HepG2 (cell line): Measurements from ENCODE around the gene RBM19.

Experiments
- CTCF ChIP-seq: sonication (generic); formaldehyde crosslinking; IDR thresholded peaks from 2 replicates; pipeline ENCODE4 v1.5.0; 2020; ENCODE audit warnings: mild to moderate bottlenecking, missing genetic modification reagents, moderate library complexity
- DZIP1 ChIP-seq: sonication (generic); formaldehyde crosslinking; IDR thresholded peaks from 2 replicates; pipeline ENCODE4 v1.5.0; 2020; ENCODE audit warnings: mild to moderate bottlenecking, missing genetic modification reagents
- MLLT10 ChIP-seq: sonication (generic); formaldehyde crosslinking; IDR thresholded peaks from 2 replicates; pipeline ENCODE4 v1.4.0; 2020; ENCODE audit warnings: missing genetic modification reagents
- MXD1 ChIP-seq: sonication (generic); formaldehyde crosslinking; IDR thresholded peaks from 2 replicates; pipeline ENCODE4 v1.4.0; 2020; ENCODE audit warnings: mild to moderate bottlenecking, missing genetic modification reagents
- NCOA2 ChIP-seq: sonication (generic); formaldehyde crosslinking; IDR thresholded peaks from 2 replicates; pipeline ENCODE4 v1.8.0; 2022; ENCODE audit warnings: inconsistent platforms
- NFIC ChIP-seq: IDR thresholded peaks from 2 replicates; pipeline ENCODE4 v1.6.1; 2012; ENCODE audit warnings: mild to moderate bottlenecking, low read length, inconsistent platforms
- POLR2A ChIP-seq, 2 experiments: IDR thresholded peaks; 2 replicates each; pipeline ENCODE4 v1.6.1; 2011; ENCODE audit warnings: low read depth in 2 of 2, low read length in 2 of 2, mild to moderate bottlenecking in 1 of 2, moderate library complexity in 1 of 2; ENCODE audit not compliant: insufficient read depth in 1 of 2
- SUZ12 ChIP-seq: fragments of 150-350 bp; IDR thresholded peaks from 2 replicates; pipeline ENCODE4 v1.6.1; 2014; ENCODE audit warnings: low read depth, low read length
- ZNF274 ChIP-seq: sonication (generic); formaldehyde crosslinking; IDR thresholded peaks from 2 replicates; pipeline ENCODE4 v1.5.1; 2020; ENCODE audit warnings: mild to moderate bottlenecking, missing genetic modification reagents
- ZNF343 ChIP-seq: sonication (generic); formaldehyde crosslinking; IDR thresholded peaks from 2 replicates; pipeline ENCODE4 v1.4.0; 2020; ENCODE audit warnings: mild to moderate bottlenecking, missing genetic modification reagents
- ZNF549 ChIP-seq: sonication (generic); formaldehyde crosslinking; IDR thresholded peaks from 2 replicates; pipeline ENCODE4 v1.5.0; 2020; ENCODE audit warnings: missing genetic modification reagents

GRCh38 chr12:113852695-113853490 is 113.2 kb downstream of the RBM19 start:
- TF ChIP-seq NCOA2 (CRISPR knock-in tag) (no peak), CTCF (no peak), NFIC (no peak), SUZ12 (no peak), MXD1 (CRISPR knock-in tag) (no peak), MLLT10 (no peak), ZNF343 (CRISPR knock-in tag) (no peak), POLR2A (IDR thresholded peaks at IDR 0.05; ENCODE audit: insufficient read depth in 1 of 2, low read depth in 2 of 2, low read length in 2 of 2) (no peak), DZIP1 (CRISPR knock-in tag) (no peak), ZNF549 (CRISPR knock-in tag) (no peak), ZNF274 (CRISPR knock-in tag) (no peak)
